HepG2 (cell line): ENCODE data around the gene RAB18.

ENCODE experiments used
- ATF1 ChIP-seq: IDR thresholded peaks from 2 replicates; pipeline ENCODE4 v1.6.1; 2016; ENCODE audit warnings: mild to moderate bottlenecking, control low read depth
- ZNF772 ChIP-seq: sonication (generic); formaldehyde crosslinking; IDR thresholded peaks from 2 replicates; pipeline ENCODE4 v1.5.0; 2020; ENCODE audit warnings: mild to moderate bottlenecking, missing genetic modification reagents
- ZNF792 ChIP-seq: IDR thresholded peaks from 2 replicates; pipeline ENCODE4 v1.6.1; 2016
- ZZZ3 ChIP-seq: sonication (generic); formaldehyde crosslinking; IDR thresholded peaks from 2 replicates; pipeline ENCODE4 v1.4.0; 2020; ENCODE audit warnings: missing genetic modification reagents, mild to moderate bottlenecking, borderline replicate concordance
- TF ChIP-seq, protein P1 (sequence below): sonication (generic); formaldehyde crosslinking; IDR thresholded peaks from 2 replicates; pipeline ENCODE4 v1.5.0; 2020; ENCODE audit warnings: mild to moderate bottlenecking, missing genetic modification reagents, moderate library complexity

DNA sequence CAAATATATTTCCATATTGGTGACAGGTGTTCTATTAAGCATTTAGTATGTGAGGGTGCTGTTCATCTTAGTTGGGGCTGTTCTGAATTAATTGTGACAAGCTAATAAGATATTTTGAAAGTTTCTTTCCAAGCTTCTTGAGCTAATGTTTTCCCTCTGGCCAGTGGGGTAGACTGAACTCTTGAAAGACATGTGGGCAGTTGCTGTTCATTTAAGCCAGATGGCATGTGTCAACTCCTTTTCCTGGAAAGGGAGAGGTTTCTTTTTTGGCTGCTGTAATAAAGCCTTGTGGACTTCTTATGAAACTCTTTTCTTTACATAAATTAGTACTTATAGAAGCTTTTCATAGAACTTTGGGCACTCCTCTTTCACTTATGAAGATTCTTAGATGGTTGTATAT lies 21.7 kb downstream of the RAB18 start:
- no peak for TF ChIP-seq ZNF792 (CRISPR knock-in tag)
- TF ChIP-seq, protein P1, sequence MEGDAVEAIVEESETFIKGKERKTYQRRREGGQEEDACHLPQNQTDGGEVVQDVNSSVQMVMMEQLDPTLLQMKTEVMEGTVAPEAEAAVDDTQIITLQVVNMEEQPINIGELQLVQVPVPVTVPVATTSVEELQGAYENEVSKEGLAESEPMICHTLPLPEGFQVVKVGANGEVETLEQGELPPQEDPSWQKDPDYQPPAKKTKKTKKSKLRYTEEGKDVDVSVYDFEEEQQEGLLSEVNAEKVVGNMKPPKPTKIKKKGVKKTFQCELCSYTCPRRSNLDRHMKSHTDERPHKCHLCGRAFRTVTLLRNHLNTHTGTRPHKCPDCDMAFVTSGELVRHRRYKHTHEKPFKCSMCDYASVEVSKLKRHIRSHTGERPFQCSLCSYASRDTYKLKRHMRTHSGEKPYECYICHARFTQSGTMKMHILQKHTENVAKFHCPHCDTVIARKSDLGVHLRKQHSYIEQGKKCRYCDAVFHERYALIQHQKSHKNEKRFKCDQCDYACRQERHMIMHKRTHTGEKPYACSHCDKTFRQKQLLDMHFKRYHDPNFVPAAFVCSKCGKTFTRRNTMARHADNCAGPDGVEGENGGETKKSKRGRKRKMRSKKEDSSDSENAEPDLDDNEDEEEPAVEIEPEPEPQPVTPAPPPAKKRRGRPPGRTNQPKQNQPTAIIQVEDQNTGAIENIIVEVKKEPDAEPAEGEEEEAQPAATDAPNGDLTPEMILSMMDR (CRISPR knock-in tag) = no peak
- TF ChIP-seq ZZZ3 (CRISPR knock-in tag) = no peak
- TF ChIP-seq ATF1 (CRISPR knock-in tag) = no peak
- TF ChIP-seq ZNF772 (CRISPR knock-in tag) = no peak
